ENCODE measurements around the gene MLLT3. TPM values are rescaled to one million over a fixed set of nuclear protein-coding genes. Genes with fewer than 3 reads are reported as not detected.
A peak's percentile ranks its signal among the peaks of the same experiment; 100 is the strongest.

MLLT3 gene
- total RNA-seq, 1 experiment from 2014 or later, result 7.0 TPM

GRCh38 chr9:20479419-20480155 lies 142.7 kb downstream of the MLLT3 start:
- Mint-ChIP-seq H3K9me3 (no peaks in the 10 kb centered on the region), H3K36me3 (no peaks in the 10 kb centered on the region), H3K27me3 (ENCODE audit: low read depth) (no peaks in the 10 kb centered on the region), H3K4me3 (no peak overlapping the region), H3K27ac (peak overlapping the region; percentile 29; the same call in 1 of the 2 replicates), H3K4me1 (peaks cover 47% of the 10 kb centered on the region)
- ChIA-PET CTCF (no interaction called here), POLR2A (interaction anchor here (0.8 kb wide), 1 partner anchor 11 kb away, joined by 3 read pairs; no protein-coding TSS in a partner anchor)
- TF ChIP-seq ZMAT4 (CRISPR knock-in tag; IDR thresholded peaks at IDR 0.05), result no peak
- TF ChIP-seq IRF2 (CRISPR knock-in tag; IDR thresholded peaks at IDR 0.05; ENCODE audit: borderline replicate concordance, low read depth), result no peak
- no peak for TF ChIP-seq RELA (CRISPR knock-in tag; IDR thresholded peaks at IDR 0.05; ENCODE audit: borderline replicate concordance)
- TF ChIP-seq ARID4B (CRISPR knock-in tag; IDR thresholded peaks at IDR 0.05; ENCODE audit: borderline replicate concordance), result no peak
- TF ChIP-seq RORB (CRISPR knock-in tag; IDR thresholded peaks at IDR 0.05), result no peak
- TF ChIP-seq ZNF219 (CRISPR knock-in tag; IDR thresholded peaks at IDR 0.05; ENCODE audit: borderline replicate concordance), result no peak
- DNase-seq (ENCODE audit: low spot score), result no peak
- ATAC-seq, result no peak

- no peaks in the 10 kb centered on the region for H3K9me3 Mint-ChIP-seq
- no peak overlapping the region for H3K27ac Mint-ChIP-seq
- CTCF ChIA-PET, result interaction anchor here (2.2 kb wide), 1 partner anchor 46 kb away, joined by 9 read pairs; no protein-coding TSS in a partner anchor
- POLR2A ChIA-PET, result no interaction called here
- no peak for TF ChIP-seq ATF6 (CRISPR knock-in tag; IDR thresholded peaks at IDR 0.05)
- no peak for TF ChIP-seq ESRRA (CRISPR knock-in tag; IDR thresholded peaks at IDR 0.05; ENCODE audit: borderline replicate concordance)
- TF ChIP-seq PRRX2 (CRISPR knock-in tag; IDR thresholded peaks at IDR 0.05), result no peak
- no peak for TF ChIP-seq FOXJ3 (CRISPR knock-in tag; IDR thresholded peaks at IDR 0.05; ENCODE audit: borderline replicate concordance)
- TF ChIP-seq ZNF512 (CRISPR knock-in tag; IDR thresholded peaks at IDR 0.05; ENCODE audit: borderline replicate concordance), result no peak
- TF ChIP-seq ZNF317 (CRISPR knock-in tag; IDR thresholded peaks at IDR 0.05; ENCODE audit: borderline replicate concordance, low read depth), result no peak
- TF ChIP-seq NFE2L1 (CRISPR knock-in tag; IDR thresholded peaks at IDR 0.05), result no peak
- TF ChIP-seq HMGXB4 (CRISPR knock-in tag; IDR thresholded peaks at IDR 0.05), result no peak
- H3K4me3 Mint-ChIP-seq, result no peak overlapping the region
- H3K36me3 Mint-ChIP-seq, result no peaks in the 10 kb centered on the region
- H3K4me1 Mint-ChIP-seq, result peaks cover 47% of the 10 kb centered on the region
- DNase-seq (ENCODE audit: low spot score) (no peak), ATAC-seq (no peak)
- no peaks in the 10 kb centered on the region for H3K27me3 Mint-ChIP-seq (ENCODE audit: low read depth)
Measured at GRCh38 chr9:20478786-20479185, 143.5 kb downstream of the MLLT3 start.
